Stimulated activated effector memory CD8-positive, alpha-beta T cell treated with anti-CD3 and anti-CD28 coated beads, Interleukin-12 subunit alpha, Interleukin-12 subunit beta, amount 100 ng/mL, for 72 hours (primary cell): ENCODE measurements around the gene AGBL4.
A peak's percentile ranks its signal among the peaks of the same experiment; 100 is the strongest.
"Not testable (repeated sequence)": the region's sequence is repeated elsewhere in the genome, so short reads cannot be mapped to it uniquely, and the experiment has no call there.

ENCODE experiments used
- ATAC-seq: fragments of 150-1000 bp; cut with Tn5 transposase; 2 replicates; pipeline ENCODE4 v1.10.0; 2021
- DNase-seq, 2 donors: peaks; one replicate each; pipeline ENCODE4 v3.0.0; 2021 to 2022; ENCODE audit warnings: low spot score in 2 of 2
- H3K27ac Mint-ChIP-seq: one replicate; pipeline ENCODE4 v1.8.0; 2022; ENCODE audit warnings: mild to moderate bottlenecking, mixed read lengths
- H3K36me3 Mint-ChIP-seq: one replicate; pipeline ENCODE4 v1.8.0; 2022; ENCODE audit warnings: mild to moderate bottlenecking, mixed read lengths
- H3K4me1 Mint-ChIP-seq: one replicate; pipeline ENCODE4 v1.8.0; 2022; ENCODE audit warnings: mixed read lengths
- H3K4me3 Mint-ChIP-seq: one replicate; pipeline ENCODE4 v1.8.0; 2022; ENCODE audit warnings: mild to moderate bottlenecking, mixed read lengths
- H3K9me3 Mint-ChIP-seq: one replicate; pipeline ENCODE4 v1.8.0; 2022; ENCODE audit warnings: mixed read lengths

Gene AGBL4

DNA sequence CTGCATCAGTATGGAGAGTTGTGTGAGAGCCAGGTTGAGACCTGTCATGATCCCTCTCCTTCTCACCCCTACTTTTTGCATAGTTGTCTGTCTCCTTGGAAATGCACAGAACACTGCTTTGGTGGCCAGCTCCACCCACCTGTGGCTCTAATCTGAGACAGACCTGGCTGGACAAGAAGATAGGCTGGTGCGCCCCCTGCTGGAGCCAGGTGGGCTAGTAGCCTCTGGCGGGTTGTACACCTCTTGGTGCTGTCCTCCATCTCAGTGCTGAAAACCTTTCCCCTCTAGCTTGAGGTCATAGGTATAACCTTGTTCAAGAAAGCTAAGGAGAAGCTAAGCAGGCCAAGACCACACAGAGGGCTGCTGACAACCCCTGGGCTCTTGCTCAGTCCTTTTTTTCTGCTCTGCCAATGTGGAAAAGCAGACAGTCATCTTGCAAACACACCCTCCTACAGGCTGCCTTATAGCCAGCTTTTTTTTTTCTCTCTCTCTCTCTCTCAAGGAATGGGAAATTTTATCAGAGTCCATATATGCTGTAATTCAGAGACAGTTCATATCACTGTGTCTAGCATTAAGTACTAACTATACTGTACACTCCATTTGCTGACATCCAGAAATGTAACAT lies 1492.9 kb downstream of the AGBL4 start:
- Mint-ChIP-seq H3K4me1 (no peaks in the 10 kb centered on the region), H3K4me3 (no peak overlapping the region), H3K27ac (no peak overlapping the region), H3K9me3 (no peaks in the 10 kb centered on the region), H3K36me3 (no peaks in the 10 kb centered on the region)
- DNase-seq, result peak; percentile 18 to 57
- ATAC-seq, result no peak

DNA sequence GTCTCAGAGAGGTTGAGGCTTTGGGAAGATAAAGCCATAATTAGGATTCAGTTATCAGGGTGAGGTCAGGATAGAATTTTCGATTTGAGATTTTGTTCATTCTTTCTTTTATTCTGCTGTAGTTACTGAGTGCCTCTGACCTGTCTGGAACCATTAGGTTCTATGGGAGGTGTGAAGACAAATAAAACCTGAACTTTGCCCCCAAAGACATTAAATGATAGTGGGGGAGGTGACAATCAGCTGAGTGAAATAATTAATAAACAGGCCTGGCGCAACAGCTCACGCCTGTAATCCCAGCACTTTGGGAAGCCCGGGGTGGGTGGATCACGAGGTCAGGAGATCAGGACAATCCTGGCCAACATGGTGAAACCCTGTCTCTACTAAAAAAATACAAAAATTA lies 1496.7 kb downstream of the AGBL4 start:
- H3K9me3 Mint-ChIP-seq, result no peaks in the 10 kb centered on the region
- H3K36me3 Mint-ChIP-seq, result no peaks in the 10 kb centered on the region
- H3K27ac Mint-ChIP-seq, result no peak overlapping the region
- no peaks in the 10 kb centered on the region for H3K4me1 Mint-ChIP-seq
- DNase-seq, result no peak
- ATAC-seq, result no peak
- H3K4me3 Mint-ChIP-seq, result no peak overlapping the region

DNA sequence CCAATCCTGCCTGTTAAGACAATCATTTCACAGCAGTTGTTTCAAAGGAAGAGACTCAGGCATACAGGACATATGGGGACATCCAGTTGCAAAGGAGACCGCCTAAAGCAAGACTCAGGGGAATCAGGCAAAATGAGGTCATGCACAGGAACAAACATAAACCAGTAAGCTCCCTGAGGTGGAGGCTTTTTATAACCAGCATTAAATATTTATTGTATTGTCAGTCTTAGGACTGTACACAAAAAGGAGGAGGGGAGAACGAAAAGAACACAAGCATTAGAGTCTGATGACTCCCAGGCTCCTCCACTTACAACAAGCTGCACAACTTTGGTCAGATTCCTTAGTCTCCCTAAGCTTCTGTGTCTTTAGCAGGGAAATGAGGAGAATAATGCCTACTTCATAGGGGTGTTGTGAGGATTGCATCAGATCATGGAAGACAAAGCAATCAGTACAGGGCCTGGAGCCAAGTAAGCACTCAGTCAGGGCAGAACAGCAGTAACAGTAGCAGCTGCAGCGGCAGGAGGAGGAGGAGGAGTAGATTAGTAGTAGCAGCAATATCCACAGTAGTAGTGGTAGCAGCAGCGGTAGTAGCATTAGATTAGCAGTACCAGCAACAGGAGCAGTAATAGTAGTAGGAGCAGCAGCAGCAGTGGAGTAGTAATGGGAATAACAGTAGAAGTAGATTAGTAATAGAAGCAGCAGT lies 1497.6 kb downstream of the AGBL4 start:
- ATAC-seq (no peak), DNase-seq (no peak)
- Mint-ChIP-seq H3K4me3 (no peak overlapping the region), H3K36me3 (no peaks in the 10 kb centered on the region), H3K27ac (no peak overlapping the region), H3K9me3 (no peaks in the 10 kb centered on the region), H3K4me1 (no peaks in the 10 kb centered on the region)

- ATAC-seq, result no peak
- H3K4me1 Mint-ChIP-seq, result no peaks in the 10 kb centered on the region
- H3K27ac Mint-ChIP-seq, result no peak overlapping the region
- DNase-seq, result no peak
- H3K36me3 Mint-ChIP-seq, result no peaks in the 10 kb centered on the region
- no peak overlapping the region for H3K4me3 Mint-ChIP-seq
- no peaks in the 10 kb centered on the region for H3K9me3 Mint-ChIP-seq
These were observed 1498.8 kb downstream of the AGBL4 start for GRCh38 chr1:48524892-48525467.

DNA sequence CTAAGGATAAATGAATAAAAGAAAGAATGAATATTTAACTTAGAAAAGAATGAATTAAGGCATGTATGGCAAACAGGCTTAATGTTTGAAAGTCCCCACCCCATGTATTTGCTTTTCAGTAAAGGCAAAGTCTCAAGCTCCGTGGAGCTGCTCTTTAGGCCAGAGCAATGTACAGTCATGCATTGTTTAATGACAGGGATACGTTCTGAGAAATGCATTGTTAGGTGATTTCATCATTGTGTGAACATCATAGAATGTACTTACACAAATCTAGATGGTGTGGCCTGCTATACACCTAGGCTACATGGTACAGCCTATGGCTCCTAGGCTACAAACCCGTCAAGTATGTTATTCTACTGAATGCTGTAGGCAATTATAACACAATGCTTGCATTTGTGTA lies 1500.2 kb downstream of the AGBL4 start:
- Mint-ChIP-seq H3K9me3 (no peaks in the 10 kb centered on the region), H3K4me3 (no peak overlapping the region), H3K4me1 (no peaks in the 10 kb centered on the region), H3K27ac (no peak overlapping the region), H3K36me3 (no peaks in the 10 kb centered on the region)
- ATAC-seq (no peak), DNase-seq (no peak)

DNA sequence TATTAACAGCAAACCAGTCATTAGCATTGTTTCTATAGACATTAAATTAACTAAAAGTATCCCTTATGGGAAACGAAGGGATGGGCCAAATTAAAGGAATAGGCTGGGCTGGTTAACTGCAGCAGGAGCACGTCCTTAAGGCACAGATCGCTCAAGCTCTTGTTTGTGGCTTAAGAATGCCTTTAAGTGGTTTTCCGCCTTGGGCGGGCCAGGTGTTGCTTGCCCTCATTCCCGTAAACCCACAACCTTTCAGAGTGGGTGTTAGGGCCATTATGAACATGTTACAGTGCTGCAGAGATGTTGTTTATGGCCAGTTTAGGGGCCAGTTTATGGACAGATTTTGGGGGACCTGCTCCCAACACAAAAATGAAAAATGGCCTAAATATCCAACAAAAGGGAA lies 1503.9 kb downstream of the AGBL4 start:
- not testable (repeated sequence) for H3K4me1 Mint-ChIP-seq, H3K4me3 Mint-ChIP-seq, DNase-seq, H3K36me3 Mint-ChIP-seq, H3K9me3 Mint-ChIP-seq, ATAC-seq, H3K27ac Mint-ChIP-seq

GRCh38 chr1:48506870-48507269 lies 1516.9 kb downstream of the AGBL4 start:
- Mint-ChIP-seq H3K9me3 (peaks cover 2% of the 10 kb centered on the region), H3K4me1 (no peaks in the 10 kb centered on the region), H3K27ac (no peak overlapping the region), H3K4me3 (no peak overlapping the region), H3K36me3 (no peaks in the 10 kb centered on the region)
- ATAC-seq, result no peak
- no peak for DNase-seq

GRCh38 chr1:48500541-48501450 lies 1523.0 kb downstream of the AGBL4 start:
- Mint-ChIP-seq H3K4me3 (no peak overlapping the region), H3K27ac (no peak overlapping the region), H3K36me3 (no peaks in the 10 kb centered on the region), H3K9me3 (no peaks in the 10 kb centered on the region), H3K4me1 (no peaks in the 10 kb centered on the region)
- ATAC-seq (no peak), DNase-seq (no peak)

- Mint-ChIP-seq H3K9me3 (no peaks in the 10 kb centered on the region), H3K4me3 (no peak overlapping the region), H3K36me3 (no peaks in the 10 kb centered on the region), H3K4me1 (no peaks in the 10 kb centered on the region), H3K27ac (no peak overlapping the region)
- ATAC-seq (no peak), DNase-seq (no peak)
These were observed 1524.5 kb downstream of the AGBL4 start for GRCh38 chr1:48499211-48499735.

- ATAC-seq, result peak; percentile 74
- no peak overlapping the region for H3K27ac Mint-ChIP-seq
- no peaks in the 10 kb centered on the region for H3K4me1 Mint-ChIP-seq
- H3K4me3 Mint-ChIP-seq, result no peak overlapping the region
- peak; percentile 38 to 75 for DNase-seq
- H3K9me3 Mint-ChIP-seq, result no peaks in the 10 kb centered on the region
- no peaks in the 10 kb centered on the region for H3K36me3 Mint-ChIP-seq
These were observed 1525.5 kb downstream of the AGBL4 start for GRCh38 chr1:48498096-48498791.

- DNase-seq (no peak), ATAC-seq (no peak)
- Mint-ChIP-seq H3K4me1 (no peaks in the 10 kb centered on the region), H3K36me3 (no peaks in the 10 kb centered on the region), H3K4me3 (no peak overlapping the region), H3K27ac (no peak overlapping the region), H3K9me3 (no peaks in the 10 kb centered on the region)
These were observed 1527.8 kb downstream of the AGBL4 start for GRCh38 chr1:48495911-48496310.

DNA sequence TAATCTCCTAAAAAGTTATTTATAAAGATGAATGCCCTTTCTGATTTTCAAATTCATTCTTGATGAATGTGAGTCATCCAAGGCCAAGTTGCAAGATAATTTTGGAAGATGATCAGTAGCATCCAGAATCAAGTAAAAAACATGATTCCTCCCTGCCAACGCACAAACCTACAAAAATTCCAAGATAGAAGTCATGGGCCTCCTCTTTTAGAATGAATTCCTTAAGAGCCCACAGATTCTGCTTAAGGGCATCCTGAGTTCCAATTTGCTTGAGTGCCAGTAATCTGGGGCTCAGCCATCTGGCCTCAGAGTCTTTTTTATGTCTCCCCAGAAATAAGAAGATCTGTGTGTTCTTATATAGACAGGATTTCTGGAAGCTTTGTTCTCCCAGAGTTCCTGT lies 1528.6 kb downstream of the AGBL4 start:
- DNase-seq, result no peak
- no peaks in the 10 kb centered on the region for H3K4me1 Mint-ChIP-seq
- ATAC-seq, result no peak
- no peaks in the 10 kb centered on the region for H3K9me3 Mint-ChIP-seq
- no peak overlapping the region for H3K4me3 Mint-ChIP-seq
- H3K36me3 Mint-ChIP-seq, result no peaks in the 10 kb centered on the region
- H3K27ac Mint-ChIP-seq, result no peak overlapping the region

GRCh38 chr1:48493970-48494769 lies 1529.6 kb downstream of the AGBL4 start:
- H3K36me3 Mint-ChIP-seq, result no peaks in the 10 kb centered on the region
- ATAC-seq (no peak), DNase-seq (no peak)
- H3K4me3 Mint-ChIP-seq, result no peak overlapping the region
- no peak overlapping the region for H3K27ac Mint-ChIP-seq
- H3K4me1 Mint-ChIP-seq, result no peaks in the 10 kb centered on the region
- no peaks in the 10 kb centered on the region for H3K9me3 Mint-ChIP-seq

DNA sequence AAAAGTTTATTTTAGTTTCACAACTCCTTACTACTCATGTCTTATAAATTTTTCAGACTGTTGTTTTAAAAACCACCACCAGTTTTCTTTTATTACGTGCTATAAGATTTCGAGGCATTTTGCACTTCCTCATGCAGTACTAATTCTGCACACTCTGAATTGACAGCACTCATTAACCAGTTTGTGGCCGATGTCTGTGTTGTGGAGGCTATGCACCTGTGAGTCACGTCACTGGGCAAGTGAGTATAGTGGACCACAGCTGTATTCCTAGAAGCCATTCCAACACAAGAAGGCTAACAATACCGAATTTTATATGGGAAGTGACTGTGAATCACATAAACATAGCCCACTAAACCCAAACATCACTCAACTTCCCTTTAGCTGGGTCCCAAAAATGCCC lies 1530.7 kb downstream of the AGBL4 start:
- H3K27ac Mint-ChIP-seq, result no peak overlapping the region
- DNase-seq (no peak), ATAC-seq (no peak)
- no peaks in the 10 kb centered on the region for H3K9me3 Mint-ChIP-seq
- no peaks in the 10 kb centered on the region for H3K4me1 Mint-ChIP-seq
- H3K36me3 Mint-ChIP-seq, result no peaks in the 10 kb centered on the region
- H3K4me3 Mint-ChIP-seq, result no peak overlapping the region
